Measurements from ENCODE around the gene ACOXL. TPM values are rescaled to one million over a fixed set of nuclear protein-coding genes. Genes with fewer than 3 reads are reported as not detected.

ACOXL gene
- total RNA-seq, 1 experiment from 2014 or later, result not detected

GRCh38 chr2:110970201-110970600 lies 237.8 kb downstream of the ACOXL start:
- no peak for DNase-seq (ENCODE audit: low read depth)

DNA sequence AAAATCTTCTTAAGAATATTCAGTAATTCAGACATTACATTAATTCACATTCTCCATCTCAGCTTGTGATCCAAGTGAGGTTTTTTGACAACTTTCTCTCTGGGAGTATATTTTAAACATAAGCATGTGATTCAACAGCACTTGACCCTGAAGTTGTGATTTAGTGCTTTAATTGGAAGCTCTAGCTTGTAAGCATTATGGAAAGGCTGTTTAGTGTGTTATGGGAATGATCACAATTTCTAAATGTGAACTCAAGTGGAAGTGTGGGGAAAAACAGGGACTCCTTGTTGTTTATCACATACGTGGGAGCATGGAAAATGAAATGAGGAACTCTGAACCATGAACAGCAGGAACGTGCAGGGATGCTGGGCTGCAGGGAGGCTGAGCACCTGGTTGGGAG lies 239.4 kb downstream of the ACOXL start:
- no peak for DNase-seq (ENCODE audit: low read depth)

GRCh38 chr2:110973262-110973661 lies 240.9 kb downstream of the ACOXL start:
- no peak for DNase-seq (ENCODE audit: low read depth)

DNA sequence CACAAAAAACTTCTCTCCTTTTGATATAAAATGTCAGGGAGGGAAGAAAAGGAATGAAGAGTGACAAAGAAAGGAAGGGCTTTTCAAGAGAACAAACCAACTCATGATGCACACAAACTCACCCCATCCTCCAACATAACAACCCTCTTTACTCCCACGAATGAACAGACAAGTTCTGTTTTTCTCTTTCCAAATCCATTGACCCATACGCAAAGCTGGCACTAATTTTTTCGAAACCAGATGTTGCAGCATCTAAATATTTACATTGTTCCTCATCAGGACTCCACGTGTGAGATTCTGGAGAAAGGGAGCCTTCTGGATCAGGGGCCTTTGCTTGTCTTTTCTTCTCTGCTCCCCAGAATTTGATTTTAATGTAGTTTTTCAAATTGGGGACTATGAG lies 245.0 kb downstream of the ACOXL start:
- DNase-seq (ENCODE audit: low read depth), result no peak

- DNase-seq (ENCODE audit: low read depth), result no peak
Observed at GRCh38 chr2:110978148-110978547, 245.8 kb downstream of the ACOXL start.

- DNase-seq (ENCODE audit: low read depth), result no peak
Observed at GRCh38 chr2:110978756-110979470, 246.5 kb downstream of the ACOXL start.

DNA sequence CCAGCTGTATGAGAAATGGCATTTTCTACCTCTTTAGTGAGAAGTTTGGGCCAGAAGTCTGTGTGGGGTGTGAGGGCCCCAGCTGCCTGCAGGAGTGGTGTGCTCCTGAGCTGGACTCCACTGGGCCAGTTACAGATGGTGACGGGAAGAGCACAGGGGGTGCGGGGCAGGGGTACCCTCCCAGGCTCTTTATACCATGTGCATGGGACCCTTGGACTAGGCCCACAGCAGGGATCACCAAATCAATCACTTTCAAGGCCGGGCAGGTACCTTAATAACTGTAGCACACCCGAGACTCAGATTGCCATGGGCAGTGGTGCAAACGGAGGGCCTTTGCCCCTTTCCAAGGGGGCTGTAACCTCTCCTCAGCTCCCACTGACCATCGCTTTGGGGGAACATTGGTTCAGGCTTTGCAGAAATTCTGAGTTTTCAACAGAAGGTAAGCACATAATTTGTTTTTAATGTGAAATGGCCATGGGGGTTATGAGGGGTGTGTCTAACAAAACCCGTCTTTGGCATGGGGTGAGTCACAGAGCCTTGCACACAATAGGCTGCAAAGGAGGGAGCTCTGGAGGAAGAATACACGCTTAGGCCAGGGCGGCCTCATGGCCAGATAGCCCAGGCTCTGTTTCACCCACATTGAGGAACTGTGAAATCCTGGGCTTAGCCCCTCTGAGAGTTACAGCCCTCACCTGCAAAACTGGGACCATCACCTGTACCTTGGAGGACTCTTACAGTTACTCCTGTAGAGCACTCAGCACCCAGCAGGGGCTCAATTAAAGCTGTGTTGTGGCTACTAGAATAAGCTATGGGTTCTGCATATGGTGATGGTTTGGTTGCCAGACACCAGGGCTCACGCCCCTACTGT lies 247.3 kb downstream of the ACOXL start:
- peak; percentile 6 for DNase-seq (ENCODE audit: low read depth)

- no peak for DNase-seq (ENCODE audit: low read depth)
Observed at GRCh38 chr2:110980339-110981062, 248.1 kb downstream of the ACOXL start.

- no peak for DNase-seq (ENCODE audit: low read depth)
Observed at GRCh38 chr2:110983133-110983532, 250.8 kb downstream of the ACOXL start.

GRCh38 chr2:110984694-110985490 lies 252.5 kb downstream of the ACOXL start:
- no peak for DNase-seq (ENCODE audit: low read depth)

DNA sequence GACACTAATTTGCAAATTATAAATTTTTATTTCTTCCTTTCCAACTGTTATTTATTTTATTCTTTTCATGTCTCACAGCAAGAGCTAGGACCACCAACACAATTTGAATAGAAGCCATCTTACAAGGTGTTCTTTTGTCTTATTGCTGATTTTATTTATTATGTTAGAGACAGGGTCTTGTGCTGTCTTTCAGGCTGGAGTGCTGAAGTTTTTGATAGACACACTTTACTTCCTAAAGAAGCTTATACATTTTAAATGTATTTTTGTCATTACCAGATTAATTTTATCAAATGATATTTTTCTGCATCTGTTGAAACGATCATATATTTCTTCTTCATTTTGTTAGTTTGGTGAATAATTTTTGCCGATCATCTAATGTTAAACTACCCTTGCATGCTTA lies 258.1 kb downstream of the ACOXL start:
- DNase-seq (ENCODE audit: low read depth), result no peak

GRCh38 chr2:110991911-110992310 lies 259.5 kb downstream of the ACOXL start:
- no peak for DNase-seq (ENCODE audit: low read depth)

- no peak for DNase-seq (ENCODE audit: low read depth)
Observed at GRCh38 chr2:110992886-110993285, 260.5 kb downstream of the ACOXL start.

GRCh38 chr2:110993557-110994231 lies 261.3 kb downstream of the ACOXL start:
- DNase-seq (ENCODE audit: low read depth), result peak; percentile 26

DNA sequence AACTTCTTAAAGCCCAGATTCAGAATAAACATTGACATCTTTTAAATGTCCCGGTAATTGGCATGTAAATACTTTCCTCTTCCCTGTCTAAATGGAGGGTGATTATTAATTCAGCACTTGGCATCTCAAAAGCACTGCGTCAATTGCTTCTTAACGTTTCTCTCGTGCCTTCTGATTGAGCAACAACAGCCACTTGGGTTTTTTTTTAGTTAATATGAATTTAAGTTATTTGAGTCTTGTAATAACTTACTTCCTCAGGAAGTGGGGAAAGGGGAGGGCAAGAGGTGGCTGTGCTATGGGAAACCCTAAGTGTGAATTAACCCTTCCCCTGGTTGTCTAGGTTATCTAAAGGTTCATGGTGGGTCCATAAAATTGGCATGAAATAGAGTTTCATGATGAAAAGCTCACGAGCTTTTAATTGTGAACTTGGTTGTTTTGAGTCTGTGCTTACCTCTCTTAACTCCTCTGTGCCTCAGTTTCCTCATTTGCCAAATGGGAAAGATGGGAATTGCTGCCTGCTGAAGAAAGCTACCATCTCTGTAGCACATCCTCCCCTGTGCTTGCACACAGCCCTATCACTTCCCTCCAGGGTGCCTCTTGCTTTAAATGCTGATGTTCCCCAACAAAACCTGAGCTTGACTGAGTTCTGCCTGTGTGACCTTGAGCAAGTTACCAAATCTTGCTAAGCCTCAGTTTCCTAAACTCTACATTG lies 262.0 kb downstream of the ACOXL start:
- DNase-seq (ENCODE audit: low read depth), result no peak

GRCh38 chr2:110995911-110996310 lies 263.5 kb downstream of the ACOXL start:
- no peak for DNase-seq (ENCODE audit: low read depth)

DNA sequence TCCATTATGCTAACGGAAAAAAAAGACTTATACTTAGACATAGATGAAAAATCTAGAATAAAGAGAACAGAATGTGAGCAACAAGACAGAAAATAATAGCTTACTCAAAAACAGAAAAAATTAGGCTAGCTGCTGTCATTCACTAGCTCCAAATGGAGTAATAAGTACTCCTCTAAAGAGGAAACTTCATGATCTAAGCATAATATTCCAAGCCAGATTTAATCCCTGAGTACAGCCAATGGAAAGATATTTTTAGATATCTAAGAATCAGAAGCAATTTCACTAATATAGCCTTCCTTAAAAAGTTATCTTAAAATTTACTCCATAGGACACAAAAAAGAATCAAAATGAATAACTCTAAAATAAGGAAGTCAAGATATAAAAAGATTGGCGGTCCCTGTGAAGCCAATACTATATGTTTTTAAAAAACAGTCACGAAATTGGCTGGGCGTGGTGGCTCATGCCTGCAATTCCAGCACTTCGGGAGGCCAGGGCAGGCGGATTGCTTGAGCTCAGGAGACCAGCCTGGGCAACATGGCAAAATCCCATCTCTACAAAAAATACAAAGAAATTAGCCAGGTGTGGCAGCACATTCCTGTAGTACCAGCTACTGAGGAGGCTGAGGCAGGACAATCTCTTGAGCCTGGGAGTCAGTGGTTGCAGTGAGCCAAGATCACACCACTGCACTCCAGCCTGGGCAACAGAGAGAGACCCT lies 265.1 kb downstream of the ACOXL start:
- DNase-seq (ENCODE audit: low read depth), result no peak

GRCh38 chr2:110998311-110998710 lies 265.9 kb downstream of the ACOXL start:
- DNase-seq (ENCODE audit: low read depth), result no peak

DNA sequence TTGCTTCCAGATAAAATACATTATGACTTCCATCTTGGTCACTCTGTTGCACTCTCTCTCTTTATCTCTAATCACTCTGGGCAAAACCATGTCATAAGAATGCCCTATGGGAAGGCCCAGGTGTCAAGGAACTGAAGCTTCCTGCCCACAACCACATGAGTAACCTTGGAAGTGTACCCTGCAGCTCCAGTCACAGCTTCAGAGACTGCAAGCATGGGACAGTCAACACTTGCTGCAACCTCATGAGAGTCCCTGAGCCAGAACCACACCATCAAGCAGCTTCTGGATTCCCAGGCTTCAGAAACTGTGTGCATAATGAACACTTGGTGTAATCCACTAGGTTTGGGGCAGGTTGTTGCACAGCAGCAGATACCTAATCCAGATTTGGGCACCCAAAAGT lies 267.3 kb downstream of the ACOXL start:
- DNase-seq (ENCODE audit: low read depth), result no peak

GRCh38 chr2:111005307-111005706 lies 272.9 kb downstream of the ACOXL start:
- no peak for DNase-seq (ENCODE audit: low read depth)

All from Daoy (cell line).